ENCODE results near the gene TRIM28. TPM values are rescaled to one million over a fixed set of nuclear protein-coding genes. Genes with fewer than 3 reads are reported as not detected.
A peak's percentile ranks its signal among the peaks of the same experiment; 100 is the strongest.

The TRIM28 gene
- total and polyA plus RNA-seq, 9 of the 15 experiments (the other 6 are each of a cell fraction or from before 2014, with no cell fraction given): 12.1 to 797 (median 490) TPM

- TF ChIP-seq ZNF23 (CRISPR knock-in tag; IDR thresholded peaks at IDR 0.05) (no peak), MAFG (tag; conservative IDR thresholded peaks at IDR 0.05) (no peak), NR0B1 (IDR thresholded peaks at IDR 0.05; ENCODE audit: partially characterized antibody) (no peak), THAP7 (CRISPR knock-in tag; IDR thresholded peaks at IDR 0.05) (no peak), RFX7 (CRISPR knock-in tag; IDR thresholded peaks at IDR 0.05) (no peak), SLC30A9 (CRISPR knock-in tag; IDR thresholded peaks at IDR 0.05) (no peak), ARID2 (IDR thresholded peaks at IDR 0.05) (no peak), ELF2 (CRISPR knock-in tag; IDR thresholded peaks at IDR 0.05) (no peak; the same call in 1 of the 2 replicates), GABPB1 (CRISPR knock-in tag; IDR thresholded peaks at IDR 0.05) (peak; percentile 97), IRF9 (tag; IDR thresholded peaks at IDR 0.05) (no peak), RFX1 (IDR thresholded peaks at IDR 0.05) (peak; percentile 100), JUN (IDR thresholded peaks at IDR 0.05; ENCODE audit: borderline replicate concordance, low read depth, low read length) (peak; percentile 65), JUN (CRISPR knock-in tag; IDR thresholded peaks at IDR 0.05; ENCODE audit: borderline replicate concordance) (peak; percentile 64; the same call in 1 of the 2 replicates), ZNF445 (CRISPR knock-in tag; IDR thresholded peaks at IDR 0.05; ENCODE audit: low read depth) (no peak), ADNP (tag; IDR thresholded peaks at IDR 0.05) (no peak), CBFB (CRISPR knock-in tag; IDR thresholded peaks at IDR 0.05) (peak; percentile 90; the same call in 1 of the 2 replicates), PRDM10 (IDR thresholded peaks at IDR 0.05; ENCODE audit: partially characterized antibody) (no peak), CTCF (IDR thresholded peaks at IDR 0.05 in 2 of 3, conservative IDR thresholded peaks at IDR 0.05 in 1 of 3; ENCODE audit: insufficient read depth in 2 of 3, low read depth in 1 of 3, low read length in 3 of 3) (peak in 2 of 3 experiments; percentile 2 to 30; a peak in 1 of 6 replicates)
Observed at GRCh38 chr19:58572818-58573657, 29.2 kb downstream of the TRIM28 start, which contains the start of gene MZF1 (continued).

Data from K562 (cell line).